NCI-H2196 (cell line): ENCODE measurements around the gene PIK3R6.

Source experiments
- DNase-seq: peaks from one replicate; lab custom pipeline; 2025; ENCODE audit not compliant: unreplicated experiment; lab: John Stamatoyannopoulos, UW

Gene PIK3R6

GRCh38 chr17:8754890-8755289 lies 112.6 kb downstream of the PIK3R6 start:
- no peak for DNase-seq

DNA sequence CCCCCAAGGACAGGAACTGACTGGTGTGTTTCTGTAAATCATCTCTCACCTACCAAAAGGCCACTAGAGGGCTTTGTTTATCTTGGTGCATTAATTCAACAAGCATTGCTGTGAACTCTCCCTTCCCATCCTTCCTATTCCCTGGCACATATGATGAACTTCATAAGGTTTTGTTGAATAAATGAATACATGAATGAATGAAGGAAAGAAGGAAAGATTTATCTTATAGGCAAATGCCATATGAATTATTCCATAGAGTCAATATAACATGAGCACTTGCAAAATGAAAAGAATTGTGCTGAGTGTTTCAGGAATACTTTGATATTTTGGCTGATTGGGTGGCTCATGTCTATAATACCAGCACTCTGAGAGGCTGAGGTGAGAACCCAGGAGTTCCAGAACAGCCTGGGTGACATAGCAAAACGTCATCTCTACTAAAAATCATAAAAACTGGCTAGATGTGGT lies 113.5 kb downstream of the PIK3R6 start:
- DNase-seq: no peak

DNA sequence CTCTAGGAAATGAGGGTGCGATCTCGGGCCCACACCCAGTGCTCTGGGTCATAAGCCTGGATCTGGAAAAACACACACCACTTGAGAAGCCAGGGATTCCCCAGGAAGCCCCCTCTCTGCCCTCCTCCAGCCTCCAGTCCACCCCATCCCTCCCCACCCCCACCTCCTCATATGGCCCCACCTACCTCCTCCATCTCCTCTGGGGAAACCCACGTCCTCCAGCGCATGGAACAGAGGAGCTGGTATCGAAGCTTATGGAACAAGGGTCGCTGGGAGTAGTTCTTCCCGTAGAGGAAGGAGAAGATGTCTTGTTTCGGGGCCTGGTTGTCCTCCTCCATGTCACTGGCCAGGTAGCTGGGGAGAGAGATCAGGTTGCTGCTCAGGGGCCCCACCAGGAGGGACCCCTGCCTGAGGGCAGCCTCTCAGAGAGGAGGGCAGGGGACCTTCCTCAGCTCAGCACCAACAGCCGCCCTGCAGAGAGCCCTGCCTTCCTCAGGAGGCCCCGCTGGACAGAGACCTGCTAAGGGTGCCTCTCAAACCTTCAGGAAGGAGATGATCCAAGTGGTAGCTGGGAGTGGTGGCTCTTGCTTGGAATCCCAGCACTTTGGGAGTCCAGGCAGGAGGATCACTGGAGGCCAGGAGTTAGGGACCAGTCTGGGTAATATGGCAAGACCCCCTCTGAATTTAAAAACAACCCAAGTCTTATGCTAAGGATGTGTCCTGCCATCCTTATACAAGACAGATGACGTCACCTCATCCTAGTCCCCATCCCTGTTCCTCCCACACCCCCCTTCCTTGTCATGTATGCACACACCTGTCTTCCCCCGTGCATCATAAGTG lies 114.1 kb downstream of the PIK3R6 start:
- DNase-seq: no peak
